WI38 (cell line): ENCODE measurements around the gene ERICH3.

Experiments used
- H3K4me3 ChIP-seq: 2 replicates; pipeline ENCODE4 v1.5.1; 2011; ENCODE audit warnings: low read depth, mild to moderate bottlenecking, control low read depth, low read length
- TF ChIP-seq, protein P1 (sequence below): IDR thresholded peaks from 2 replicates; pipeline ENCODE4 v1.5.1; 2012; ENCODE audit warnings: low read depth, mild to moderate bottlenecking, control low read depth, low read length

Gene ERICH3

DNA sequence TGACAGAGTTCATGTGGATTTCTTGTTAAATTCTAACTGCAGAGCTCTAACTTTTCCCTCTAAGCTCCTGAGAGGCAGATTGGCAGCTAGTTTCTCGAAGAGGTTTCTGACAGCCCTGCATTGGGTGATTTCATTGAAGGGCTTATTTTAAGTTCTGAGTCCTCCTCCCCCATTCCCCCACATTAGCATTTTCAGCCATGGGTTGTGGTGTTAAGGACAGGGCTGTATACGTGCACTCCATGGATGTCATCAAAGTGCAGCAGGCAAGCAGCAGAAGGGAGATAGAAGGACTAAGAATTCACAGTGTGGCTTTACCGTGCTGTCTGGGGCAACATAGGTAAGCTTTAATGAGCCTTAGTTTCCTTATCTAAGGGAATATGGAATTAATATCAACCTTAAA lies 40.3 kb upstream of the ERICH3 start:
- TF ChIP-seq, protein P1, sequence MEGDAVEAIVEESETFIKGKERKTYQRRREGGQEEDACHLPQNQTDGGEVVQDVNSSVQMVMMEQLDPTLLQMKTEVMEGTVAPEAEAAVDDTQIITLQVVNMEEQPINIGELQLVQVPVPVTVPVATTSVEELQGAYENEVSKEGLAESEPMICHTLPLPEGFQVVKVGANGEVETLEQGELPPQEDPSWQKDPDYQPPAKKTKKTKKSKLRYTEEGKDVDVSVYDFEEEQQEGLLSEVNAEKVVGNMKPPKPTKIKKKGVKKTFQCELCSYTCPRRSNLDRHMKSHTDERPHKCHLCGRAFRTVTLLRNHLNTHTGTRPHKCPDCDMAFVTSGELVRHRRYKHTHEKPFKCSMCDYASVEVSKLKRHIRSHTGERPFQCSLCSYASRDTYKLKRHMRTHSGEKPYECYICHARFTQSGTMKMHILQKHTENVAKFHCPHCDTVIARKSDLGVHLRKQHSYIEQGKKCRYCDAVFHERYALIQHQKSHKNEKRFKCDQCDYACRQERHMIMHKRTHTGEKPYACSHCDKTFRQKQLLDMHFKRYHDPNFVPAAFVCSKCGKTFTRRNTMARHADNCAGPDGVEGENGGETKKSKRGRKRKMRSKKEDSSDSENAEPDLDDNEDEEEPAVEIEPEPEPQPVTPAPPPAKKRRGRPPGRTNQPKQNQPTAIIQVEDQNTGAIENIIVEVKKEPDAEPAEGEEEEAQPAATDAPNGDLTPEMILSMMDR = no peak
- no peak overlapping the region for H3K4me3 ChIP-seq

DNA sequence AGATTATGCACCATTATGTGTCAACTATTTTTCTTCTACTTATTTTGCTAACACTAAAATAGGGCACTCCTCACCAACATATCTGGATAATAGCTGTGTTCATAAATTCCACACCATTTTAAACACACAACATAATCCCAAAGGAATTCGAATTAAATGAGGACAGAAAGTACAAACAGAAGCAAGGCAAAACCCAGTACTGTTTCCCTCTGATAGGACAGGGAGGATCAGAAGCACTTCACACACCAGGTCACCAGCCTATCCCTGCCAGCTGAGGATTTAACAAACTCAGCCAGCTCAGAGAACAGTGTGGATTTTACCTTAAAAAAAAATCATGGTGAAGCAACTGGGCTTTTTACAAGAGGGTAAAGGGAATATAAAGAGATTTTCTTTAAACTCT lies 39.3 kb upstream of the ERICH3 start:
- H3K4me3 ChIP-seq = no peak overlapping the region
- TF ChIP-seq, protein P1 = no peak

DNA sequence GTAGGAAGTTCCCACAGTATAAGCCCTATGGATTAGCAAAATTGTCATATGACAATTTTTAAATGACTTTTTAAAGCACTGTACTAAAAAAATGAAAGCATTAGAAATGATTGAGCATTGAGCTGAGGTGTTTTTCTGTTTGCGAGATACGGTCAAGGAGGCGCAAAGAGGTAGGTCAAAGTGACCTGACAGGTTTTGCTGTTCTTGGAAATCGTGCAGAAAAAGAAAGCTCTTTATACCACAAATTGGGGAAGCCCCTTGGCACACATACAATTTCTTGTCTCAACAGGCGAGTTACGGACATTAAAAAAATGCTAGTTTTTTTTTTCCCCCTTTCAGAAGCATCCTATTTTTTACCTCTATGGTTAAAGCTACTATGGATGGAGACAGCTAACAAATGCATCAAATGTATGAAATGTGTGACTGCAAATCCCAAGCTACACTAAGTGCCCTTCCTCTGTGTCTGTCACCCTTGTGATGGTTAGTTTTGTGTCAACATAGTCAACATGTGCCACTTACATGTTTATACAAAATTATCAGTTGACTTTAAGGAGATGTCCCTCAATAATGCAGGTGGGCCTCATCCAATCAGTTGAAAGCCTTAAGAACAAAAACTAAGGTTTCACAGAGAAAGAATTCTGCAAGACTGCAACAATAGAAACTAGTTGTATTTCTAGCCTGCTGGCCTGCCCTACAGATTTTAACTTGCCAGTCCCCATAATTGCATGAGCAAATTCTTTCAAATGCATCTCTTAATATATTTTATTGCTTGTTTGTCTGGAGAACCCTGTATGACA lies 30.0 kb upstream of the ERICH3 start:
- TF ChIP-seq, protein P1 = no peak
- H3K4me3 ChIP-seq = no peak overlapping the region

DNA sequence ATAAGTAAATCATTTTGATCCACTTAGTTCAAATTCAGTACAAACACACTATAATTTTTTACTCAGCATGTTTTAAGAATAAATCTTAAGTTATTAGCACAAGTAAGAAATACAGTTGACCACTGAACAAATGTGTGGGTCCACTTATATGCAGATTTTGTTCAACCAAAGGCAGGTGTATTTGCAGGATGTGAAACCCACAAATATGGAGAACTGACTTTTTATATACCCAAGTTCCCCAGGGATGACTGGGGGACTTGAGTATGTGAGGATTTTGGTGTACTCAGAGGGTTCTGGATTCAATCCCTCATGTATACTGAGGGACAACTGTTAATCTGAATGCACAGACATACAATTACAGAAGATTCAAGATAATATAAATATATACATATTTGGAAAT lies 25.7 kb upstream of the ERICH3 start:
- no peak overlapping the region for H3K4me3 ChIP-seq
- TF ChIP-seq, protein P1 = no peak

DNA sequence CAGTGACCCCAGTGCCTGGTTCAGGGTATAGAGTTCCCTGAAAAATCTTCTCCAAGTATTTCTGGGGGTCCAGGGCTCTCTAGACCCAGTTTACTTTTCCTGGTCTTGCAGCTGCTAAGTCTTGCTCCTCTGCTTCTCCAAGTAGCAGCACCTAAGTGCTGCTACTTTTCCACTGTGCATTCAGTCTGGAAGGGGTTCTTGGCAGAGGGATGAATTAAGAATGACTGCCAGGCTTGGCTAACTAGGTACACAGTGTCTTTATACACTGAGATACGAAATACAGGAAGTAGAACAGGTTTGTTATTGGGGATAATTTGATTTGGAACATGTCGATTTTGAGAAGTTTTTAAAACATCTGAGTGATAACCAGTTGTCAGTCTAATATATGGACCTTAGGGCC lies 24.2 kb upstream of the ERICH3 start:
- TF ChIP-seq, protein P1 = no peak
- H3K4me3 ChIP-seq = no peak overlapping the region

DNA sequence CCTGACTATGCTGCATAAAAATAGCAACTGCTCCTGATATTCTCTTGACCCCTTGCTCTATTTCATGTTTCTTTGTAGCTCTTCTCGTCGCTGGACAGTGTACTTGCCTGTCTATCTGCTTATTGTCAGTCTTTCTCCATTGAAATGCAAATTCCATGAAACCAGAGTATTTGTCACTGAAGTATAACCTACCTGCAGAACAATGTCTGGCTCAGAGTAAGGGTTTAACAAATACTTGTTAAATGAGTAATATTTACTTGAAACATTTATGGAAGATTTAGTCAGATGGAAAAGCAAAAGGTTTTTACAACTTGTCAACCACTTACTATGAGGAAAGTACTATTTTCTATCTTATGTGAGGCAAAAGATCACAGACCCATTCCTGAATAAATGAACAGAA lies 19.9 kb upstream of the ERICH3 start:
- no peak overlapping the region for H3K4me3 ChIP-seq
- TF ChIP-seq, protein P1 = no peak

DNA sequence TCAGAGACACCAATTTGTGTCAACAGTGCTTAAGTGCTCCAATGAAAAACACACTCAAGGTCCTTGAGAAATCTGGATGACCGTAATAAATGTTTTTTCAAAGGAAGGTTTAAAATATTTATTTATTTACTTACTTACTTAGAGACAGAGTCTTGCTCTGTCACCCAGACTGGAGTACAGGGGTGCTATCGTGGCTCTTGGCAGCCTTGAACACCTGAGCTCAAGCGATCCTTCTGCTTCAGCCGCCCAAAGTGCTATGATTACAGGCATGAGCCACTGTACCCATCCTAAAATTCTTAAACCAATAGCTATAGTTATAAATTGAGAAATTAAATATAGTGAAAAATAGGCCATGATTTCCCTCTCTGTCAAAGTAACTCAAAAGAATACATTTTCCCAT lies 17.3 kb upstream of the ERICH3 start:
- TF ChIP-seq, protein P1 = no peak
- no peak overlapping the region for H3K4me3 ChIP-seq
